ENCODE data around the gene YPEL2.

DNA sequence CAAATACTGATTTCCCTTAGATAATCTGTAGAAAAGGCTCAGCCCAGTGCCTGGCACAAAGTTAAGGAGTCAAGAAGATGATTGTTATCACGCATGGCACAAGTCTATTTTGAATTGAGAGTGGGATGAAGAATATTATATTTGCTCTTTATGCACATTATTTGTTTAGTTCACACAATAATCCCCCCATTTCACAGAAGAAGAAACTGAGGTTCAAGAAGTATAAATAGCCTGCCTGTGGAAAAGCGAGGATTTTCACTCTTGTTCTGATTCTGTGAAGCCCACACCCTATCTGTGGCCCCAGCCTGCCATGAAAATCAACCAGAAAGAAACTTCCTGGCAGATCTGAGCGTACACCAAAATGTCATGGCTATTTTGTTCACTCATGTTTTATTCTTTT is 73.0 kb downstream of the YPEL2 start:
- TF ChIP-seq, protein P1, sequence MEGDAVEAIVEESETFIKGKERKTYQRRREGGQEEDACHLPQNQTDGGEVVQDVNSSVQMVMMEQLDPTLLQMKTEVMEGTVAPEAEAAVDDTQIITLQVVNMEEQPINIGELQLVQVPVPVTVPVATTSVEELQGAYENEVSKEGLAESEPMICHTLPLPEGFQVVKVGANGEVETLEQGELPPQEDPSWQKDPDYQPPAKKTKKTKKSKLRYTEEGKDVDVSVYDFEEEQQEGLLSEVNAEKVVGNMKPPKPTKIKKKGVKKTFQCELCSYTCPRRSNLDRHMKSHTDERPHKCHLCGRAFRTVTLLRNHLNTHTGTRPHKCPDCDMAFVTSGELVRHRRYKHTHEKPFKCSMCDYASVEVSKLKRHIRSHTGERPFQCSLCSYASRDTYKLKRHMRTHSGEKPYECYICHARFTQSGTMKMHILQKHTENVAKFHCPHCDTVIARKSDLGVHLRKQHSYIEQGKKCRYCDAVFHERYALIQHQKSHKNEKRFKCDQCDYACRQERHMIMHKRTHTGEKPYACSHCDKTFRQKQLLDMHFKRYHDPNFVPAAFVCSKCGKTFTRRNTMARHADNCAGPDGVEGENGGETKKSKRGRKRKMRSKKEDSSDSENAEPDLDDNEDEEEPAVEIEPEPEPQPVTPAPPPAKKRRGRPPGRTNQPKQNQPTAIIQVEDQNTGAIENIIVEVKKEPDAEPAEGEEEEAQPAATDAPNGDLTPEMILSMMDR (IDR thresholded peaks at IDR 0.05): no peak
- TF ChIP-seq POLR2A (IDR thresholded peaks at IDR 0.05) (no peak), POLR2AphosphoS5 (IDR thresholded peaks at IDR 0.05) (no peak)

Measured in prostate gland (tissue), 2 donors.